ENCODE data around the gene RBM47.
"Not testable (repeated sequence)": the region's sequence is repeated elsewhere in the genome, so short reads cannot be mapped to it uniquely, and the experiment has no call there.

Gene RBM47

GRCh38 chr4:40448875-40449274 lies 180.8 kb downstream of the RBM47 start:
- no peak for DNase-seq

GRCh38 chr4:40446839-40447238 lies 182.8 kb downstream of the RBM47 start:
- no peak for DNase-seq

- not testable (repeated sequence) for DNase-seq
Measured at GRCh38 chr4:40446261-40446750, 183.4 kb downstream of the RBM47 start.

GRCh38 chr4:40445671-40446070 lies 184.0 kb downstream of the RBM47 start:
- DNase-seq, result no peak

GRCh38 chr4:40441430-40441829 lies 188.2 kb downstream of the RBM47 start:
- no peak for DNase-seq

GRCh38 chr4:40439519-40439918 lies 190.1 kb downstream of the RBM47 start:
- DNase-seq, result no peak

GRCh38 chr4:40438384-40439026 lies 191.2 kb downstream of the RBM47 start:
- no peak for DNase-seq

- DNase-seq, result no peak
Measured at GRCh38 chr4:40437741-40438383, 191.8 kb downstream of the RBM47 start.

- not testable (repeated sequence) for DNase-seq
Measured at GRCh38 chr4:40435306-40435705, 194.4 kb downstream of the RBM47 start.

GRCh38 chr4:40434126-40434687 lies 195.5 kb downstream of the RBM47 start:
- no peak for DNase-seq

- DNase-seq, result no peak
Measured at GRCh38 chr4:40432504-40432903, 197.2 kb downstream of the RBM47 start.

- DNase-seq, result not testable (repeated sequence)
Measured at GRCh38 chr4:40427871-40428270, 201.8 kb downstream of the RBM47 start.

GRCh38 chr4:40427128-40427527 lies 202.5 kb downstream of the RBM47 start:
- DNase-seq, result peak in 2 of 51 donors; percentile 1 to 4

- no peak for DNase-seq
Measured at GRCh38 chr4:40425799-40426574, 203.7 kb downstream of the RBM47 start.

GRCh38 chr4:40423735-40424134 lies 205.9 kb downstream of the RBM47 start:
- DNase-seq, result no peak

GRCh38 chr4:40421839-40422708 lies 207.6 kb downstream of the RBM47 start:
- DNase-seq, result no peak

GRCh38 chr4:40419231-40419912 lies 210.3 kb downstream of the RBM47 start:
- no peak for DNase-seq

- no peak for DNase-seq
Measured at GRCh38 chr4:40418430-40419230, 211.0 kb downstream of the RBM47 start.

GRCh38 chr4:40417941-40418340 lies 211.7 kb downstream of the RBM47 start:
- no peak for DNase-seq

GRCh38 chr4:40414673-40415072 lies 215.0 kb downstream of the RBM47 start:
- no peak for DNase-seq

All from hypothalamus (tissue), 51 donors.